ENCODE measurements around the gene CLDN16. TPM values are rescaled to one million over a fixed set of nuclear protein-coding genes. Genes with fewer than 3 reads are reported as not detected.

CLDN16 gene, protein sequence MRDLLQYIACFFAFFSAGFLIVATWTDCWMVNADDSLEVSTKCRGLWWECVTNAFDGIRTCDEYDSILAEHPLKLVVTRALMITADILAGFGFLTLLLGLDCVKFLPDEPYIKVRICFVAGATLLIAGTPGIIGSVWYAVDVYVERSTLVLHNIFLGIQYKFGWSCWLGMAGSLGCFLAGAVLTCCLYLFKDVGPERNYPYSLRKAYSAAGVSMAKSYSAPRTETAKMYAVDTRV
- total RNA-seq (2022; extraction: Qiagen RNA extraction; ENCODE audit: low read depth): 0.06 to 0.11 TPM in 2 of 5 replicates, not detected in the others

DNA sequence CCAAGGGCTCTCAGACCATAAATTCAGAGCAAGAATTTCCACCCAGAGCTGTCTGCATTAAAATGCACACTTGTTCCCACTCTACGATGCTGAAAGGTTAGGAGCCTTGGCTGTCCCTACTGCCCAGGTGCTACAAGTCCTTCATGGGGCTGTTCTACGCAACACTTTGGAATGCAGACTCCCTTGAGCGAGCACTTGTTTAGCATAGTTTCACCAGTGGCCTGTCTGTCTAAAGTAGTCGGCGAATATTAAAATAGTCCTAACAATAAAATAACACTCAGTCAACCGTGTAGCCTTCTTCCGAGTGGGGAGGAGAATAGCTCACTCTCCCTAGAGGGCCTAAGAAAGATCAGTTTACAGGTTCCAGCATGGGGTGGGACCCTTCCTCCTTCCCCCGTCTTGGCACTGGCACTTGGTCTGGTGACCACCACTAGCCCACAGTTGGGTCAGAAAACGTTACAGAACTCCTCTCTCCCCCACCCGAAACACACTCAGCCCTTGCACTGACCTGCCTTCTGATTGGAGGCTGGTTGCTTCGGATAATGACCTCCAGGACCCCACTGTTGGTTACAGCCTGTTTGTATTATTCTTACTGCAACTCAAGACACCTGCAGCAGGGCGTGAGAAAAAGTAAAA lies at the start of gene CLDN16:
CLDN16 (plus strand) TSS at position 586 of the 636 bp plus-strand sequence. CDS start 167 bp downstream, outside the sequence.

DNA sequence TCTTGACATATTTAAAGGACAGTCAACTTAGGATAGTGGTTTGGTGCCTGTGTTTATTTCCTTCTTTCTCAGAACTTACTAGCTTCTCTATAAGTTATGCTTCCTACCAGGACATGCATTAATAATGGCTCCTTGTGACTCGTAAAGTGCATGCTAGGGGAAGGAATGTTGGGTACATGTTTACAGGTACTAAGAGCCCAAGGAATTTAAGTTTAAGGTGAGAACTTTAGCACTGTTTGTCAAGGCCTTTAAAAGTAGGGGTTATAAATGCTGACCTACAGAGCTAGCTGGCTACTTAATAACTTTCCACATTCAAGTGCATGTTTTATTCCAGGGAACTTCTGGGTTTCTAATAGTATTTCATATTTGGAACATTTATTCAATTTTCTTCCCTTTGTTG lies 61.8 kb downstream of the CLDN16 start, which contains the start of gene TMEM207:
TMEM207 (minus strand) TSS at position 101 of the 400 bp plus-strand sequence; CDS start at position 9, 92 bp downstream.

Other genes with a start within 250 kb of the CLDN16 start
- gene CLDN1, start 65.7 kb upstream of the CLDN16 start, total RNA-seq (2022; extraction: Qiagen RNA extraction; ENCODE audit: low read depth): 28.6 to 35.6 TPM (median 30.3 TPM) in 5 replicates
- gene TMEM207, start 61.7 kb downstream of the CLDN16 start, total RNA-seq (2022; extraction: Qiagen RNA extraction; ENCODE audit: low read depth): not detected in 5 replicates
- gene IL1RAP, start 125.9 kb downstream of the CLDN16 start, total RNA-seq (2022; extraction: Qiagen RNA extraction; ENCODE audit: low read depth): 5.9 to 7.8 TPM (median 6.0 TPM) in 5 replicates